Activated naive CD8-positive, alpha-beta T cell treated with anti-CD3 and anti-CD28 coated beads for 36 hours (primary cell): ENCODE data around the gene APOB. TPM values are rescaled to one million over a fixed set of nuclear protein-coding genes. Genes with fewer than 3 reads are reported as not detected.
"Not testable (repeated sequence)": the region's sequence is repeated elsewhere in the genome, so short reads cannot be mapped to it uniquely, and the experiment has no call there.

Experiments
- DNase-seq: peaks from one replicate; pipeline ENCODE4 v3.0.0; 2021
- H3K27ac Mint-ChIP-seq: one replicate; pipeline ENCODE4 v1.8.0; 2022; ENCODE audit warnings: mild to moderate bottlenecking, moderate library complexity, mixed read lengths
- H3K27me3 Mint-ChIP-seq: one replicate; pipeline ENCODE4 v1.8.0; 2022; ENCODE audit warnings: mild to moderate bottlenecking, mixed read lengths
- H3K36me3 Mint-ChIP-seq: one replicate; pipeline ENCODE4 v1.8.0; 2021; ENCODE audit warnings: mild to moderate bottlenecking, mixed read lengths
- H3K4me1 Mint-ChIP-seq: one replicate; pipeline ENCODE4 v1.8.0; 2021; ENCODE audit warnings: mixed read lengths
- H3K4me3 Mint-ChIP-seq: one replicate; pipeline ENCODE4 v1.8.0; 2022; ENCODE audit warnings: mild to moderate bottlenecking, moderate library complexity, mixed read lengths
- H3K9me3 Mint-ChIP-seq: one replicate; pipeline ENCODE4 v1.8.0; 2022; ENCODE audit warnings: mixed read lengths
- total RNA-seq, 2 experiments: library from RNA; stranded (reverse); gene quantifications; one replicate each; pipeline ENCODE4 v1.2.3, GENCODE V29; 2021

APOB gene
- total RNA-seq, 2 experiments from 2014 or later, result not detected

DNA sequence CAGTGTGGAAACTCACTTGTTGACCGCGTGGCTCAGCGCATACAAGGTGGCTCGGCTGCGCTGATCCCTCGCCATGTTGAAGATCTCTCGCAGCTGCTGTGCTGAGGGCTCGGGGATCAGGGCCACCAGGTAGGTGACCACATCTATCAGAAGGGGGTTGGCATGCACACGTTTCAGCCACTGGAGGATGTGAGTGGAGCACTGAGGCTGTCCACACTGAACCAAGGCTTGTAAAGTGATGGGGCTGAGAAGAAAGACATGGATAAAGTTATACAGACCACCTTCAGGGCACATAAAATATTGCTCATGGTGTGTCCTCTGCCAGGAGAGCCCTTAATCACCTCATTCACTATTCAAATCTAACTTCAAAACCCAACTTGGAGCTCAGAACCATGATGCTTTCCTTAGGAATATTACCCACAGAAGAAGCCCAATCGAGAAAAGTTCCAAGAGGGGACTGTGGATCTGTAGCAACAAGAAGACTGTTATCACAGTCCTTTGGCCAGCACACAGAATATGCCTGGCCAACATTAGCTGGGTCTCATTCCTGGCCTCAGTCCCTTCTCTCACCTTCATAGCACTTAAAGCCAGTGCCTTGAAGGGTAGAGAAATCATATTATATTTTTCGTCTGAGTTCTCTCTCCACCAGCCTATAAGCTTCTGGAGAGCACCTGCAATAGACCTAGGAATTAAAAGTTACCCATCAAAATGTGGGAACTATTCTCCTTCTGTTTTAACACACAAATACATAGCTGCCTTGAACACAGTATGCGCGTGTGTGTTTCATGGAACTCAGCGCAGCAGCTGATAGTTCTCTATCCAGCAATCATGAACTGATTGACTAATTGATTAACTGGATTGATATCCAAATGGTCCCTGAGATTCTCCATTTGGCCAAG lies 11.3 kb downstream of the APOB start:
- no peak for DNase-seq
- H3K4me3 Mint-ChIP-seq, result no peak overlapping the region
- no peak overlapping the region for H3K27ac Mint-ChIP-seq
- H3K36me3 Mint-ChIP-seq, result no peaks in the 10 kb centered on the region
- no peaks in the 10 kb centered on the region for H3K4me1 Mint-ChIP-seq
- H3K9me3 Mint-ChIP-seq, result no peaks in the 10 kb centered on the region
- peaks cover 19% of the 10 kb centered on the region for H3K27me3 Mint-ChIP-seq

DNA sequence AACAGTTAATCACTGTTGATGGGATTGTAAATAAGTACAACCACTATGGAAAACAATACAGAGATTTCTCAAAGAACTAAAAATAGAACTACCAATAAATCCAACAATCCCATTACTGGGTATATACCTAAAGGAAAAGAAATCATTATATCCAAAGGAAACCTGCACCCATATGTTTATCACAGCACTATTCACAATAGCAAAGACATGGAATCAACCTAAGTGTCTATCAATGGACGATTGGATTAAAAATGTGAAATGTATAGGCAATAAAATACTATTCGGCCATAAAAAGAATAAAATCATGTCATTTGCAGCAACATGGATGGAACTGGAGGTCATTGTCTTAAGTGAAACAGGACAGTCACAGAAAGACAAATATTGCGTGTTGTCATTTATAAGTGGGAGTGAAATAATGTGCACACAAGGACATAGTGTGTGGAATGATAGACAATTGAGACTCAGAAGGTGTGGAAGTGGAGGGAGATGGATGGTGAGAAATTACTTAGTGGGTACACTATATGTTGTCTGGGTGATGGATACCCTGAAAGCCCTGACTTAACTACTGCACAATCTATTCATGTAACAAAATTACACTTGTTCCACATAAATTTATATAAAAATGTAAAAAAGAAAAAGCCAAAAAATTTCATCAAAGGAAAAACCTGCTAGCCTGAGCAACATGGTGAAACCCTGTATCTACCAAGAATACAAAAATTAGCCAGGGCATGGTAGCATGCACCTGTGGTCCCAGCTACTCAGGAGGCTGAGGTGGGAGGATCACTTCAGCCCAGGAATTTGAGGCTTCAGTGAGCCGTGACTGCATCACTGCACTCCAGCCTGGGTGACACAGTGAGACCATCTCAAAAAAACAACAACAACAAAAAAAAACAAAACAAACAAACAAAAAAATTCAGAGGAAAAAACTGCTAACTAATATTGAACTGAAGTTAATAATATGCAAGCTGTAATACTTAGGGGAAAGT lies 12.6 kb downstream of the APOB start:
- Mint-ChIP-seq H3K4me1 (no peaks in the 10 kb centered on the region), H3K27ac (no peak overlapping the region), H3K9me3 (no peaks in the 10 kb centered on the region), H3K36me3 (no peaks in the 10 kb centered on the region), H3K4me3 (no peak overlapping the region), H3K27me3 (peaks cover 19% of the 10 kb centered on the region)
- DNase-seq, result no peak

GRCh38 chr2:21029519-21029918 lies 14.4 kb downstream of the APOB start:
- no peak for DNase-seq
- H3K4me3 Mint-ChIP-seq, result no peak overlapping the region
- peaks cover 13% of the 10 kb centered on the region for H3K27me3 Mint-ChIP-seq
- no peak overlapping the region for H3K27ac Mint-ChIP-seq
- no peaks in the 10 kb centered on the region for H3K36me3 Mint-ChIP-seq
- H3K9me3 Mint-ChIP-seq, result no peaks in the 10 kb centered on the region
- H3K4me1 Mint-ChIP-seq, result no peaks in the 10 kb centered on the region

DNA sequence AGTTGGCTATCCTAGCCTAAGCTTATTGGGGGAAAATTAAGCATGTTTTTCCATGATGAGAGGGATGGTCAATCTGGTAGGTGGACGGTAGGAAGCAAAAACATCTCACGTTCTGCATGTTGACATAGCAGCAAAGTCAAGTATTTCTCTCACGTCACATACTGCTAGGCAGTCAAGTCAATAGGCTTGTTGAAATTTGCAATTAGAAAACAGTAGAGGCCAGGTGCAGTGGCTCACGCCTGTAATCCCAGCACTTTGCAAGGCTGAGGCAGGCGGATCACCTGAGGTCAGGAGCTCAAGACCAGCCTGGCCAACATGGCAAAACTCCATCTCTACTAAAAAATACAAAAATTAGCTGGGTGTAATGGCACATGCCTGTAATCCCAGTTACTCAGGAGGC lies 14.9 kb downstream of the APOB start:
- not testable (repeated sequence) for H3K4me3 Mint-ChIP-seq, H3K4me1 Mint-ChIP-seq, H3K27ac Mint-ChIP-seq, H3K9me3 Mint-ChIP-seq, DNase-seq, H3K36me3 Mint-ChIP-seq
- H3K27me3 Mint-ChIP-seq, result peaks cover 13% of the 10 kb centered on the region

- Mint-ChIP-seq H3K36me3 (no peaks in the 10 kb centered on the region), H3K27ac (no peak overlapping the region), H3K4me3 (no peak overlapping the region), H3K9me3 (no peaks in the 10 kb centered on the region), H3K27me3 (peaks cover 13% of the 10 kb centered on the region), H3K4me1 (no peaks in the 10 kb centered on the region)
- no peak for DNase-seq
Observed at GRCh38 chr2:21028021-21028947, 15.6 kb downstream of the APOB start.

- H3K9me3 Mint-ChIP-seq, result no peaks in the 10 kb centered on the region
- no peak overlapping the region for H3K27ac Mint-ChIP-seq
- no peaks in the 10 kb centered on the region for H3K4me1 Mint-ChIP-seq
- no peak for DNase-seq
- H3K27me3 Mint-ChIP-seq, result peaks cover 13% of the 10 kb centered on the region
- no peaks in the 10 kb centered on the region for H3K36me3 Mint-ChIP-seq
- no peak overlapping the region for H3K4me3 Mint-ChIP-seq
Observed at GRCh38 chr2:21026479-21027282, 17.2 kb downstream of the APOB start.

GRCh38 chr2:21025690-21026478 lies 18.0 kb downstream of the APOB start:
- Mint-ChIP-seq H3K27me3 (peaks cover 13% of the 10 kb centered on the region), H3K9me3 (no peaks in the 10 kb centered on the region), H3K4me1 (no peaks in the 10 kb centered on the region)

GRCh38 chr2:21024722-21025389 lies 19.0 kb downstream of the APOB start:
- H3K4me3 Mint-ChIP-seq, result no peak overlapping the region
- no peak overlapping the region for H3K27ac Mint-ChIP-seq
- no peaks in the 10 kb centered on the region for H3K9me3 Mint-ChIP-seq
- no peaks in the 10 kb centered on the region for H3K36me3 Mint-ChIP-seq
- no peak for DNase-seq
- H3K27me3 Mint-ChIP-seq, result peaks cover 13% of the 10 kb centered on the region
- no peaks in the 10 kb centered on the region for H3K4me1 Mint-ChIP-seq

More at GRCh38 chr2:21025690-21026478, 18.0 kb downstream of the APOB start:
- no peak overlapping the region for H3K4me3 Mint-ChIP-seq
- no peak overlapping the region for H3K27ac Mint-ChIP-seq
- DNase-seq, result no peak
- H3K36me3 Mint-ChIP-seq, result no peaks in the 10 kb centered on the region

DNA sequence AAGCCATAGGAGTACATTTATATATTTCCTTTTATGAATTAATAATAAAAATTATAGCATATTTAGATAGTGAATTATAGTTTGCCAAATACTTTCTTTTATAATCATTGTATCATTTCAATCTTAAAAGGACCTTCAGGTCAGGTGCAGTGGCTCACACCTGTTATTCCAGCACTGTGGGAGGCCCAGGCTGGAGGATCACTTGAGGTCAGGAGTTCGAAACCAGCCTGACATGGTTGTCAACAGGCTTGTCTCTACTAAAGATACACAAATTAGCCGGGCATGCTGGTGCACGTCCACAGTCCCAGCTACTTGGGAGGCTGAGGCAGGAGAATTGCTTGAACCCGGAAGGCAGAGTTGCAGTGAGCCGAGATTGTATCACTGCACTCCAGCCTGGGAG lies 19.7 kb downstream of the APOB start:
- H3K27ac Mint-ChIP-seq, result no peak overlapping the region
- H3K4me1 Mint-ChIP-seq, result no peaks in the 10 kb centered on the region
- no peak overlapping the region for H3K4me3 Mint-ChIP-seq
- H3K9me3 Mint-ChIP-seq, result no peaks in the 10 kb centered on the region
- peaks cover 13% of the 10 kb centered on the region for H3K27me3 Mint-ChIP-seq
- no peaks in the 10 kb centered on the region for H3K36me3 Mint-ChIP-seq
- no peak for DNase-seq

- Mint-ChIP-seq H3K27me3 (peaks cover 8% of the 10 kb centered on the region), H3K4me3 (no peak overlapping the region), H3K9me3 (no peaks in the 10 kb centered on the region), H3K36me3 (no peaks in the 10 kb centered on the region), H3K4me1 (no peaks in the 10 kb centered on the region), H3K27ac (no peak overlapping the region)
- no peak for DNase-seq
Observed at GRCh38 chr2:21023419-21024181, 20.3 kb downstream of the APOB start.

DNA sequence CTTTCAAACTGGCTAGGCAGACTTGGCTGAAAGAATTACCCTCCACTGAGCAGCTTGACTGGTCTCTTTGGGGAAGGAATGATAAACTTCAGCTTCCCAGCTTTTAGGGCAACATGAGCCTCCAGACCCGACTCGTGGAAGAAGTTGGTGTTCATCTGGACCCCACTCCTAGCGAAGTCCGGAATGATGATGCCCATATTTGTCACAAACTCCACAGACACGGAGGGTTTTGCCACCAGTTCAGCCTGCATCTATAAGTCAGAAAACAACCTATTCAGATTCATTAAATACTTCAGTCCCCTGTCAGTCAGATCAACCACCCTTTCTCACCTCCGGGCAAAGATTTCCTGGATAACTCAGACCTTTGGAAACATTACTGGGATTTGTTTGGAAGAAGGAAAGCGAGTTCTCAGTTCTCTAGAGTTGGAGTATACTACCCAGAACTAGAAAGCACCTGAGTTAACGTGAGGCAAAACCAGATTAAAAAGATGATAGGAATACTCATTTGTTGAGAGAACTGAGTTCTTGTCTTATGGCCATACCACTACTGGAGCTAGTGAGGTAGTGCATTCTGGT lies 21.0 kb downstream of the APOB start:
- Mint-ChIP-seq H3K27me3 (peaks cover 4% of the 10 kb centered on the region), H3K4me1 (no peaks in the 10 kb centered on the region), H3K9me3 (no peaks in the 10 kb centered on the region), H3K36me3 (no peaks in the 10 kb centered on the region), H3K27ac (no peak overlapping the region), H3K4me3 (no peak overlapping the region)
- DNase-seq, result no peak

DNA sequence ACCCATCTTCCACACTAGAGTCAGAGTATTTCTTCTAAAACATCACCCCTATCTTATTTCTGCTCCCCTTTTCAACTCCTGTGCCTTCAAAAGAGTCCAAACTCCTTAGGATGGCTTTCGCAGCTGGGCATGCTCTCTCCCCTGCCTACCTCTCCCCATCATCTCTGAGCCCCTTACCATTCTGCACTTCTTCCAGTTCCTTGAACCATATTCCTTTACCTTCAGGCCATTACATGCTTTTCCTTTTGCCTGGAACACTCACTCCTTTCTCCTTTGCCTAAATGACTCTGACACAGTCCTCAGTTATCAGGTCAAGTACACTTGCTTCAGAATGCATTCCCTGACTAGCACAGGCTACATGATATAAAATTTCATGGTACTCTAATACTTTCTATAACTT lies 22.4 kb downstream of the APOB start:
- Mint-ChIP-seq H3K27me3 (no peaks in the 10 kb centered on the region), H3K4me3 (no peak overlapping the region), H3K36me3 (no peaks in the 10 kb centered on the region), H3K9me3 (no peaks in the 10 kb centered on the region), H3K4me1 (no peaks in the 10 kb centered on the region), H3K27ac (no peak overlapping the region)
- no peak for DNase-seq
